SK-N-DZ (cell line): ENCODE measurements around the gene TPRN.

ENCODE experiments used
- DNase-seq: peaks from one replicate; pipeline ENCODE4 v3.0.0-alpha.2; 2015; ENCODE audit warnings: low spot score

The TPRN gene

DNA sequence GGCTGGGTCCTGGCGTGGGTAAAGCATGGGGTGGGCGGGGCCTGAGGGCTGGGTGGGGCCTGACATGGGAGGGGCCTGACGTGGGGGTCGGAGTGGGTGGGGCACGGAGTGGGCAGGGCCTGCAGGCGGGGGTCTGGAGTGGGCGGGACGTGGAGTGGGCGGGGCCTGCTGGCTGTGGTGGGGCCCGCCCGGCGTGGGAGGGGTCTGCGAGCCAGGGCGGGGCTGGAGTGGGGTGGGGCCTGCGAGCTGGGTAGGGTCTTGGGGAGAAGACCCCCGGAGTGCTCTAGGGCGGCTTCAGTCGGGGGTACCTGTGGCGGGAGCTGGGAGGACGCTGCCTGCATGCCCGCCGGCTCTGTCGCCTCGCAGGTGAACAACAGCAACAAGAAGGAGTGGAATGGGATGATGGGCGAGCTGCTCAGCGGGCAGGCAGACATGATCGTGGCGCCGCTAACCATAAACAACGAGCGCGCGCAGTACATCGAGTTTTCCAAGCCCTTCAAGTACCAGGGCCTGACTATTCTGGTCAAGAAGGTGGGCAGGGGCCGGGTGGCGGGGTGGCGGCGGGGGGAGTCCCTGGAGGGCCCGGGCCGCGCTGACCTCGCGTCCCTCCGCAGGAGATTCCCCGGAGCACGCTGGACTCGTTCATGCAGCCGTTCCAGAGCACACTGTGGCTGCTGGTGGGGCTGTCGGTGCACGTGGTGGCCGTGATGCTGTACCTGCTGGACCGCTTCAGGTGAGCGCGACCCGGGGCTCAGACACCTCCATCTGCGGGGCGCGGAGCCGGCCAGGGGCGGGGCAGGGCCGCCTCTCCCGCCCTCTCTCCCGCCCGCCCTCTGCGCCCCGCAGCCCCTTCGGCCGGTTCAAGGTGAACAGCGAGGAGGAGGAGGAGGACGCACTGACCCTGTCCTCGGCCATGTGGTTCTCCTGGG, 38.7 kb downstream of the TPRN start:
- DNase-seq, result no peak

GRCh38 chr9:137160716-137161557, 39.6 kb downstream of the TPRN start:
- DNase-seq, result no peak

GRCh38 chr9:137160054-137160425, 40.5 kb downstream of the TPRN start:
- DNase-seq, result no peak

DNA sequence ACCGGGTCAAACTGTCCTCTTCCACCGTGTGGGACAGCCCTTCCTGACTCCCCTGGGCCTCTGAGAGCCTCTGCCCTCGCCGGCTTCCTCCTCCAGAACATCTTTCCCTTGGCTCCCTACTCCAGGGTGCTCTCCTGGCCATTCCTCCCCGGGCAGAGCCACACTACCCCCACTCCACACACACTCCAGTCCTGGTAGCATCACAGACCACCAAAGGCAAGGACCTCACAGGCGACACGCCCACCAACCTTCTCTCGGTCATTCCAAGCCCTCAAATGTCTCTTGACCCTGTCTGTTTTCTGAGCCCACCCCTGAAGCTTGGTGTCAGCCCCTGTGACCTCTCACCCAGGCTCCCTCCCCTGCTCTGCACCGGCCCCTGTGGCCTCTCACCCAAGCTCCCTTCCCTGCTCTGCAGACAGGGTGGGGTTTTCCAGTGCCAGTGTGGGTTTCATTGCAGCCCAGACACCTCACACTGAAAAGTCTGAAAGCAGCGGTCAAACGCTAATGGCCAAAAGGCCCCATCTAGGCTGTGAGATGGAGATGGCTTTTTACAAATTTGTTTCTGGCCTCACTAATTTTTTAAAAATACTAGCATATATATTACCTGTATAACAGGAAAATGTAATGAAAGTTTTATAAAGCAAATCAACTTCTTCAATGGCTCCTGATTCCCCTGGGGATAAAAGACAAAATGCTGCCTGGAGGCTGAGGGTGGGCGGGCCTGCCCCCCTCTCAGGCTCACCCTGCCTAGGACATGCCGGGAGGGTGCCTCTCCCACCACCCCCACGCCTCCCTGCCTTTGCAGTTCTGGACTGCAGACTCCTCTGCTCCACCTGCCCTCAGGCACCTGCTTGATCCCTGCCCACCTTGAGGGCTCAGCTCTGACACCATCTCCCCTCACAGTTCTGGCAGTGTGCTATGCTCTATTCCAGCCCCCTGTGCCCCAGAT, 41.2 kb downstream of the TPRN start:
- DNase-seq, result no peak

- DNase-seq, result no peak
These were observed 41.9 kb downstream of the TPRN start for GRCh38 chr9:137158625-137159024.

DNA sequence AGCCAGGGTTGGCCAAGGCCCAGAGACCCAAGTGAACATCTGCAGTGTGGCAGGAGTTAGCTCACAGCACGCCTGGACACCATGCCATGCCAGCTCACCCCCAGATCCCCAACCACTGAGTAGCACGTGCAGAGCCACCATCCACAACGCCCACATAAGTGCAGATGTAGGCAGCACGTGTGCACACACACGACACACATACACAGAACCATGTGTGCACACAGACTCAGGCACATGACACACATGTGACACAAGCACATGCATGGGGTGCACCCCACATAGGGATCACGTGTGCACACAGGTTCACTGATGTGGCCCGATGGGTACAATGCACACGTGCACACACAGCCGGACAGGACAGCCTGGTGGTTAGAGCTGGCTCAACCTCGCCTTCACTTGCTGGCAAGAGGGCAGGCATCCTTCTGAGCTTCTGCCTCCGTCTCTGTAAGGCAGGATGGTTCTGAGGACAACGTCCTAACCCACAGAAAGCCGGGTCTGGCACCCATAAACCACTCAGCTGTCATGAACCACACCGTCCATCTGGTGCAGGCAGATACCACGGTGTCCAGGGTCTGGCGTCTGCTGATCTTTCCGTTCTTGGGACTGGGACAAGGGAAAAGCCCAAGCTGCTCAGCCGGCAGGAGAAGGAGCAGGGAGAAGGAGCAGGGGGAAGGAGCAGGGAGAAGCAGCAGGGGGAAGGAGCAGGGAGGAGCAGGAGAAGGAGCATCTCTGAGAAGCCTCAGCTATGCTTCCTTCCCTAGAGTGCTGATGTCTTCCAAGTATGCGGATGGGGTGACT, 42.7 kb downstream of the TPRN start:
- DNase-seq, result no peak

GRCh38 chr9:137156567-137157375, 43.8 kb downstream of the TPRN start:
- no peak for DNase-seq

- DNase-seq, result no peak
These were observed 47.6 kb downstream of the TPRN start for GRCh38 chr9:137152844-137153405.

- no peak for DNase-seq
These were observed 49.7 kb downstream of the TPRN start for GRCh38 chr9:137150617-137151457.

DNA sequence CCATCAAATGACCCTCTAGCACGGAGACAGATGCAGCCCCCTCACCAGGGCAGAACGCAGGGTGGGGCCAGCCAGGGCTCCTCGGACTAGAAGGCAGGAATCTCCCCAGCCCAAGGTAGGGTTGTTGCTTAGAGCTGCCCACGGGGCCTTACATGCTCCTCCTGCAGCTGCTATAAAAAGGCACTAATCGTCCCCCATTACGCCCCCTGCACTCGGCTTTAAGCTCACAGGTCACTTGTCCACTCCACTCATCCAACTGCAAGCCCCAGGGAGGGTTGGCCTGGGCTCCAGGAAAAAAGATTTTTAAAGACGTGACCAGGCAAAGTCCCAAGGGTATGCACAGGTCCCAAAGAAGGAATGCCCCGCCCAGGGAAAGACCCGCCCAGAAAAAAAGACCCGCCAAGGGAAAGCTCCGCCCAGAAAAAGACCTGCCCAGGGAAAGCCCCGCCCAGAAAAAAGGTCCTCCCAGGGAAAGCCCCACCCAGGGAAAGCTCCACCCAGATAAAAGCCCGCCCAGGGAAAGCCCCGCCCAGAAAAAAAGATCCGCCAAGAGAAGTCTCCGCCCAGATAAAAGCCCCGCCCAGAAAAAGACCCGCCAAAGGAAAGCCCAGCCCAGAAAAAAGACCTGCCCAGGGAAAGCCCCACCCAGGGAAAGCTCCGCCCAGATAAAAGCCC, 50.5 kb downstream of the TPRN start:
- no peak for DNase-seq

GRCh38 chr9:137149363-137149762, 51.2 kb downstream of the TPRN start:
- DNase-seq, result no peak

- no peak for DNase-seq
These were observed 51.9 kb downstream of the TPRN start for GRCh38 chr9:137148661-137149060.

DNA sequence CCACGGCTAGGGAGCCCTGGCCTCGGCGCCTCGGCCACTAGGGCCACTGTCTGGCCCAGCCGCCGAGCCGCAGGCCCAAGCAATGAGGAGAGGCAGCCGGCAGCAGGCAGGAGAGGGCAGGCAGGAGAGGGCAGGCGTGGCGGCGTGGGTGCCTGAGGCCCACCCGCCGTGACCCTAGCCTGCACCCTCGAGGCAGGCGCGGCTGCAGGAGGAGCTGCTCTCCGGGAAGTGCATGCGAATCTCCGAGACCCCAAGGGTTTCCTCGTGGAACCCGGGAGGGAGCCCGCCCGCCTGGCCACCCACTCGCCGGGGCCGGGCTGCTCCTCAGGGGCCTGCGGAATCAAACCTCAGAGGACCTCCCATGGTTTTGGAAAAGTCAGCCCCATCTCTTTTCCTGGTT, 52.3 kb downstream of the TPRN start:
- no peak for DNase-seq

GRCh38 chr9:137147793-137148160, 52.8 kb downstream of the TPRN start:
- no peak for DNase-seq

GRCh38 chr9:137147091-137147792, 53.3 kb downstream of the TPRN start:
- DNase-seq, result no peak

DNA sequence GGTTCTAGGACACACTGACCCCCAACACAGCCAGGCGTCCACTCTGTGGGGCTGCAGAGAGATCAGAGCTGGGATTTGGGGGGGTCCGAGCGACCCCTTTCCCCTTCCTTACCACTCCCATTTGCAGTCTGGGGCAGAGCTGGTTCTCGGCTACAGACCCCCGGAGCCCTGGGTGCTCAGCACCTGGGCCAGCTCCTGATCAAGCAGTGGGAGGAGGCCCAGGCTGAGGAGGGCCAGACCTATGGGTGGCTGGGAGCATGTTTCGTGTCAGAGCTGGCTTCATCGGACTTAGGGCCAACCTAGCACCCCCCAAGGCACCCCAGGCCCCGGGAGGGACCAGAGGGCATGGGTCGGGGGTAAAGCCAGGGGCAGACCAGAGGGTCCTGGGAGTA, 54.0 kb downstream of the TPRN start:
- DNase-seq, result no peak

DNA sequence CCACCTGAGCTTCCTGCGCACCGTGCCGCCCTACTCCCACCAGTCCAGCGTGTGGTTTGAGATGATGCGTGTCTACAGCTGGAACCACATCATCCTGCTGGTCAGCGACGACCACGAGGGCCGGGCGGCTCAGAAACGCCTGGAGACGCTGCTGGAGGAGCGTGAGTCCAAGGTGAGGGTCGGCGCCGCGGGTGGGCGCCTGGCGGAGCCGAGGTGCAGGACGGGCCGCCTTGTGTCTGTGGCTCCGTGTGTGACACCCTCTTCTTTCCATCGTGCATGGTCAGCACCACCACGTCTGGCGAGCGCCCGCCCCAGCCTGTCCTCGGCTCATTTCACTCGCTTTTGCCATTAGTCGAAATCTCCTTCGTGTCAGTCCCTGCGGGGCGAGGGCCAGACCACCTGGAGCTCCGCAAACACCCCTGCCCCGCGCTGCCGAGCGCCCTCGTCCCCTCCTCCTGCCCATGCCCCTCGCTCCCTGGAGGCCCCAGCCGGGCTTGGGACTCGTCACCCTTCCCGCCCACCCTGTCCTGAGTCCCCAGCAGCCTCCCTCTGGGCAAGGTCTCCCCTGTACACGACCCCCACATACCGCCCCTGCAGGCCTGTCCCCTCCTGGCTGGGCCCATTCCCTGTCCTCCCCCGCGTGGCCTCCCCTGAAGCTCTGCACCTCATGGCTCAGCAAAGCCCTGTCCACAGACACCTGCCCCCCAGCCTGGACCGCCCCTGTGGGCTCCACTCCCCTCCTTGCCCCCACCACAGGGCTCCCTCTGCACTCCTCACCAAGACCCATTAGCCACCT, 54.6 kb downstream of the TPRN start:
- no peak for DNase-seq
